Mucosa of stomach (tissue), 1 donor: ENCODE measurements around the gene PPM1H.
"Not testable (repeated sequence)": the region's sequence is repeated elsewhere in the genome, so short reads cannot be mapped to it uniquely, and the experiment has no call there.

Experiments
- H3K27me3 ChIP-seq: one replicate; pipeline ENCODE4 v1.7.0; 2013; ENCODE audit warnings: mild to moderate bottlenecking, low read length; ENCODE audit not compliant: control insufficient read depth, insufficient read depth
- H3K36me3 ChIP-seq: one replicate; pipeline ENCODE4 v1.7.0; 2013; ENCODE audit warnings: low read length; ENCODE audit not compliant: control insufficient read depth, insufficient read depth
- H3K4me1 ChIP-seq: one replicate; pipeline ENCODE4 v1.7.0; 2013; ENCODE audit warnings: mild to moderate bottlenecking, low read length; ENCODE audit not compliant: control insufficient read depth, insufficient read depth
- H3K4me3 ChIP-seq: one replicate; pipeline ENCODE4 v1.7.0; 2013; ENCODE audit warnings: low read length
- H3K9ac ChIP-seq: one replicate; pipeline ENCODE4 v1.7.0; 2013; ENCODE audit warnings: mild to moderate bottlenecking, low read length, moderate library complexity
- H3K9me3 ChIP-seq: one replicate; pipeline ENCODE4 v1.7.0; 2013; ENCODE audit warnings: mild to moderate bottlenecking, low read length, moderate library complexity; ENCODE audit not compliant: control insufficient read depth
- donor health status: Pancreatic carcinoma.

The PPM1H gene

GRCh38 chr12:62898526-62898925 lies 36.4 kb downstream of the PPM1H start:
- no peak overlapping the region for H3K9ac ChIP-seq
- no peak overlapping the region for H3K4me3 ChIP-seq
- peaks cover 16% of the 10 kb centered on the region for H3K4me1 ChIP-seq
- no peaks in the 10 kb centered on the region for H3K27me3 ChIP-seq
- H3K9me3 ChIP-seq = no peaks in the 10 kb centered on the region
- no peaks in the 10 kb centered on the region for H3K36me3 ChIP-seq

- peaks cover 27% of the 10 kb centered on the region for H3K4me1 ChIP-seq
- no peaks in the 10 kb centered on the region for H3K9me3 ChIP-seq
- no peak overlapping the region for H3K9ac ChIP-seq
- no peak overlapping the region for H3K4me3 ChIP-seq
- no peaks in the 10 kb centered on the region for H3K27me3 ChIP-seq
- H3K36me3 ChIP-seq = no peaks in the 10 kb centered on the region
Observed at GRCh38 chr12:62895351-62895877, 39.5 kb downstream of the PPM1H start.

- Histone ChIP-seq H3K9ac (no peak overlapping the region), H3K9me3 (no peaks in the 10 kb centered on the region), H3K36me3 (no peaks in the 10 kb centered on the region), H3K27me3 (no peaks in the 10 kb centered on the region), H3K4me3 (no peak overlapping the region), H3K4me1 (peaks cover 16% of the 10 kb centered on the region)
Observed at GRCh38 chr12:62893276-62893675, 41.7 kb downstream of the PPM1H start.

DNA sequence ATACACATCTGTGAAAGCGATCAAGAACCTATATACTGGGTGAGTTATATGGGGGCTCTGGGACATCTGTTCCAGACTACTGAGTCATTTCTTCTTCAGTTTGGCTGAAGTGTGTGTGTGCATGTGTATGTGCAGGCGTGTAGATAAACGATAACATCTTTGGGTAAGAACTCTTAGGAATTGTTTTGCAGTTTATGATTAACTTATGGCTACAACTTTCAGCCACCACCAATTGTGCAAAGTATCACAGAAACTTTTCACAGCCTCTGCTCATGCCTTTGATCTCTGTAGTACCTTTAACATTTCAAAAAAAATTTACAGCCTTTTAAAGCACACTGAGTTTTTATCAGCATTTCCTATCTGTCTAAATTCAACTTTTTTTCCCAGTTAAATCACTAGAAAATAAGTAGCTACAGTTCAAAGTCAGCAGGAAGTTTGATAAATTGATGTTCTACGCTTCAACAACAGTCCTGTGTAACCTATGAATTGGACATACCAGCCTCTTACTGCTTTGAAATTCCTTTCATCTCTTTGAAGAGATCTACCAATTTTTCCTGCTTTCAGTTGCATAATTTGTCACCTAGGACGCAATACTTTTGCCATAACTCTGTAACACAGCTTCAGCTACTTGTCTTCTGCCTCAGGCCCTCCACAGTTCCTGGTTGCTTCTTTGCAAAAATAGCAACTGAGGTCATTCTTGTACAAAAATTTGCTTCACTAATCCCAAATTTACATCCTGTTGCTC lies 43.0 kb downstream of the PPM1H start:
- Histone ChIP-seq H3K27me3 (no peaks in the 10 kb centered on the region), H3K9me3 (no peaks in the 10 kb centered on the region), H3K4me1 (peaks cover 16% of the 10 kb centered on the region), H3K9ac (no peak overlapping the region), H3K36me3 (no peaks in the 10 kb centered on the region), H3K4me3 (no peak overlapping the region)

GRCh38 chr12:62888454-62889110 lies 46.4 kb downstream of the PPM1H start:
- Histone ChIP-seq H3K36me3 (no peaks in the 10 kb centered on the region), H3K4me1 (peaks cover 11% of the 10 kb centered on the region), H3K9ac (no peak overlapping the region), H3K27me3 (no peaks in the 10 kb centered on the region), H3K9me3 (no peaks in the 10 kb centered on the region), H3K4me3 (no peak overlapping the region)

- no peaks in the 10 kb centered on the region for H3K27me3 ChIP-seq
- no peaks in the 10 kb centered on the region for H3K36me3 ChIP-seq
- H3K4me1 ChIP-seq = peaks cover under 1% of the 10 kb centered on the region
- H3K9ac ChIP-seq = no peak overlapping the region
- H3K4me3 ChIP-seq = no peak overlapping the region
- H3K9me3 ChIP-seq = no peaks in the 10 kb centered on the region
Observed at GRCh38 chr12:62886796-62887195, 48.2 kb downstream of the PPM1H start.

GRCh38 chr12:62885242-62885641 lies 49.7 kb downstream of the PPM1H start:
- H3K9ac ChIP-seq = no peak overlapping the region
- H3K27me3 ChIP-seq = no peaks in the 10 kb centered on the region
- no peak overlapping the region for H3K4me3 ChIP-seq
- no peaks in the 10 kb centered on the region for H3K36me3 ChIP-seq
- no peaks in the 10 kb centered on the region for H3K9me3 ChIP-seq
- no peaks in the 10 kb centered on the region for H3K4me1 ChIP-seq

- H3K4me3 ChIP-seq, H3K4me1 ChIP-seq, H3K27me3 ChIP-seq, H3K9ac ChIP-seq, H3K36me3 ChIP-seq, H3K9me3 ChIP-seq: not testable (repeated sequence)
Observed at GRCh38 chr12:62884832-62885231, 50.1 kb downstream of the PPM1H start.

GRCh38 chr12:62882696-62883095 lies 52.3 kb downstream of the PPM1H start:
- Histone ChIP-seq H3K36me3 (no peaks in the 10 kb centered on the region), H3K4me1 (no peaks in the 10 kb centered on the region), H3K27me3 (no peaks in the 10 kb centered on the region)

GRCh38 chr12:62882140-62882539 lies 52.8 kb downstream of the PPM1H start:
- H3K36me3 ChIP-seq = no peaks in the 10 kb centered on the region
- no peak overlapping the region for H3K9ac ChIP-seq
- no peaks in the 10 kb centered on the region for H3K27me3 ChIP-seq
- no peaks in the 10 kb centered on the region for H3K4me1 ChIP-seq
- no peak overlapping the region for H3K4me3 ChIP-seq
- no peaks in the 10 kb centered on the region for H3K9me3 ChIP-seq

More at GRCh38 chr12:62882696-62883095, 52.3 kb downstream of the PPM1H start:
- H3K4me3 ChIP-seq = no peak overlapping the region
- no peaks in the 10 kb centered on the region for H3K9me3 ChIP-seq
- no peak overlapping the region for H3K9ac ChIP-seq

- Histone ChIP-seq H3K4me3 (no peak overlapping the region), H3K9me3 (no peaks in the 10 kb centered on the region), H3K27me3 (no peaks in the 10 kb centered on the region), H3K9ac (no peak overlapping the region), H3K4me1 (no peaks in the 10 kb centered on the region), H3K36me3 (no peaks in the 10 kb centered on the region)
Observed at GRCh38 chr12:62879691-62880090, 55.3 kb downstream of the PPM1H start.

DNA sequence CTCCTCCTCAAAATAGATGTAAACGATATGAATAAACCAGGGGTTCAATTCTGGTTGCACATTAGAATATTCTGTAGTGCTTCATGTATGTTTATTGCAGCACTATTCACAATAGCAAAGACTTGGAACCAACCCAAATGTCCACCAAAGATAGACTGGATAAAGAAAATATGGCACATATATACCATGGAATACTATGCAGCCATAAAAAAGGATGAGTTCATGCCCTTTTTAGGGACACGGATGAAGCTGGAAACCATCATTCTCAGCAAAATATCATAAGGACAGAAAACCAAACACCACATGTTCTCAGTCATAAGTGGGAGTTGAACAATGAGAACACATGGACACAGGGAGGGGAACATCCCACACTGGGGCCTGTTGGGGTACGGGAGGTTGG lies 55.7 kb downstream of the PPM1H start:
- H3K9ac ChIP-seq, H3K36me3 ChIP-seq, H3K4me1 ChIP-seq, H3K27me3 ChIP-seq, H3K4me3 ChIP-seq, H3K9me3 ChIP-seq: not testable (repeated sequence)
